AG09319 (cell line): ENCODE measurements around the gene ARFGAP1.

Source experiments
- DNase-seq: peaks from one replicate; pipeline ENCODE4 v3.0.0-alpha.2; 2010; ENCODE audit warnings: low read depth; ENCODE audit errors: extremely low read depth
- CTCF ChIP-seq: IDR thresholded peaks from 2 replicates; pipeline ENCODE4 v1.5.1; 2011; ENCODE audit warnings: low read depth, mild to moderate bottlenecking, inconsistent platforms, low read length, moderate library complexity

Gene ARFGAP1

GRCh38 chr20:63268256-63268655 is 4.4 kb upstream of the ARFGAP1 start:
- TF ChIP-seq CTCF: no peak
- DNase-seq: no peak

- no peak for DNase-seq
- TF ChIP-seq CTCF: no peak
Measured at GRCh38 chr20:63268671-63269439, 3.8 kb upstream of the ARFGAP1 start.

GRCh38 chr20:63269724-63270123 is 2.9 kb upstream of the ARFGAP1 start:
- no peak for TF ChIP-seq CTCF
- no peak for DNase-seq

GRCh38 chr20:63270606-63271325 is 1.8 kb upstream of the ARFGAP1 start:
- no peak for TF ChIP-seq CTCF
- DNase-seq: no peak

- no peak for DNase-seq
- TF ChIP-seq CTCF: no peak
Measured at GRCh38 chr20:63273059-63273579, 506 bp downstream of the ARFGAP1 start.

- TF ChIP-seq CTCF: no peak
- DNase-seq: peak; percentile 7
Measured at GRCh38 chr20:63273635-63274380, 1.2 kb downstream of the ARFGAP1 start.
